ENCODE results near the gene ERO1B. TPM values are rescaled to one million over a fixed set of nuclear protein-coding genes. Genes with fewer than 3 reads are reported as not detected.

The ERO1B gene
- total and polyA plus RNA-seq, 2 of the 4 experiments (the other 2 are of a cell fraction): 0.54 to 0.60 TPM

- ChIA-PET POLR2A (ENCODE audit: unreplicated experiment) (no interaction called here), CTCF (no interaction called here)
- BruUV-seq (replicated peaks): no TSS peak
Measured at GRCh38 chr1:236326432-236326831, 44.7 kb upstream of the ERO1B start.

More at GRCh38 chr1:236326432-236326831, 44.7 kb upstream of the ERO1B start:
- no peaks in the 10 kb centered on the region for H4K20me1 ChIP-seq (ENCODE audit: insufficient read depth, low read length)
- no peak overlapping the region for H3K4ac ChIP-seq (ENCODE audit: low read depth, low read length)
- H3K79me1 ChIP-seq (ENCODE audit: low read depth in 1 of 2, low read length in 2 of 2): no peaks in the 10 kb centered on the region
- no peaks in the 10 kb centered on the region for H3K27me3 ChIP-seq (ENCODE audit: control insufficient read depth, insufficient read depth, low read length)
- intact Hi-C loops (cut with micrococcal nuclease): no loop called here
- H3K4me1 ChIP-seq (ENCODE audit: control insufficient read depth, insufficient read depth, low read length): no peaks in the 10 kb centered on the region
- no peak overlapping the region for H4K8ac ChIP-seq (ENCODE audit: low read depth in 2 of 2, low read length in 2 of 2)
- H4K91ac ChIP-seq (ENCODE audit: insufficient read depth, low read depth, low read length): no peak overlapping the region
- H3K4me2 ChIP-seq (ENCODE audit: low read depth, low read length): no peak overlapping the region
- TF ChIP-seq MXI1 (IDR thresholded peaks at IDR 0.05; ENCODE audit: borderline replicate concordance, low read depth, low read length) (no peak), RAD21 (IDR thresholded peaks at IDR 0.05; ENCODE audit: low read length) (no peak), RFX5 (IDR thresholded peaks at IDR 0.05; ENCODE audit: low read depth, low read length) (no peak), USF2 (IDR thresholded peaks at IDR 0.05; ENCODE audit: low read depth, low read length) (no peak), ELK1 (IDR thresholded peaks at IDR 0.05; ENCODE audit: borderline replicate concordance, low read depth, low read length) (no peak), RCOR1 (IDR thresholded peaks at IDR 0.05; ENCODE audit: insufficient replicate concordance, low read length) (no peak), BHLHE40 (IDR thresholded peaks at IDR 0.05; ENCODE audit: low read depth, low read length) (no peak), SMC3 (IDR thresholded peaks at IDR 0.05; ENCODE audit: low read depth, low read length) (no peak), CTCF (conservative IDR thresholded peaks at IDR 0.05; ENCODE audit: low read depth, low read length) (no peak), FOS (IDR thresholded peaks at IDR 0.05; ENCODE audit: low read depth, low read length) (no peak), MAFK (IDR thresholded peaks at IDR 0.05; ENCODE audit: low read depth, low read length) (no peak), CEBPB (IDR thresholded peaks at IDR 0.05; ENCODE audit: low read depth, low read length) (no peak)
- H3K18ac ChIP-seq (ENCODE audit: low read depth, low read length): no peak overlapping the region
- H3K9ac ChIP-seq (ENCODE audit: low read depth, low read length): no peak overlapping the region
- no peak overlapping the region for H4K5ac ChIP-seq (ENCODE audit: low read depth, low read length)
- H2BK120ac ChIP-seq (ENCODE audit: low read depth, low read length): no peak overlapping the region
- no peak overlapping the region for H3K56ac ChIP-seq (ENCODE audit: extremely low read depth, insufficient read depth, low read length)
- no peak overlapping the region for H3K4me3 ChIP-seq (ENCODE audit: insufficient read depth, low read depth, low read length)
- no peak overlapping the region for H3K27ac ChIP-seq (ENCODE audit: insufficient read depth, low read length)
- H2BK20ac ChIP-seq (ENCODE audit: low read depth, low read length): no peak overlapping the region
- H3K14ac ChIP-seq (replicated peaks; ENCODE audit: low read depth, low read length): no peak overlapping the region
- H3K9me3 ChIP-seq (ENCODE audit: control insufficient read depth, insufficient read depth, low read length): no peaks in the 10 kb centered on the region
- no peak overlapping the region for H2BK15ac ChIP-seq (ENCODE audit: low read depth, low read length)
- no peak overlapping the region for H2AK9ac ChIP-seq (replicated peaks; ENCODE audit: low read depth, low read length, poor library complexity)
- no peaks in the 10 kb centered on the region for H3K36me3 ChIP-seq (ENCODE audit: control insufficient read depth, insufficient read depth, low read length)
- dilution Hi-C loops (cut with HindIII; ENCODE audit: low sequenced_read_pairs, unreplicated experiment): no loop called here
- WGBS, 2 experiments (ENCODE audit: extremely low coverage in 2 of 2, insufficient read length in 1 of 2): no CpG with 5 or more reads among the region's 1 CpG
- H2AFZ ChIP-seq (replicated peaks; ENCODE audit: low read length, poor library complexity): no peak overlapping the region
- no peak overlapping the region for H3K23ac ChIP-seq (ENCODE audit: low read depth, low read length)
- no peak overlapping the region for H2BK5ac ChIP-seq (ENCODE audit: low read depth, low read length, poor library complexity, severe bottlenecking)
- ATAC-seq (ENCODE audit: low read depth): no peak
- no peaks in the 10 kb centered on the region for H3K9me1 ChIP-seq (ENCODE audit: insufficient read depth, low read length)
- no peak overlapping the region for H2AK5ac ChIP-seq (ENCODE audit: low read depth, low read length)
- in situ Hi-C loops (cut with MboI; ENCODE audit: low sequenced_read_pairs): no loop called here
- DNase-seq: no peak
